NCI-H774 (cell line): ENCODE measurements around the gene CLPTM1.

Experiments
- DNase-seq: peaks from one replicate; lab custom pipeline; 2025; lab: John Stamatoyannopoulos, UW

The CLPTM1 gene

GRCh38 chr19:45011959-45012358 is 56.8 kb downstream of the CLPTM1 start:
- DNase-seq: no peak

- peak; percentile 21 for DNase-seq
Observed at GRCh38 chr19:45016388-45017314, 61.5 kb downstream of the CLPTM1 start.

- no peak for DNase-seq
Observed at GRCh38 chr19:45019187-45019586, 64.0 kb downstream of the CLPTM1 start.

GRCh38 chr19:45020071-45020470 is 64.9 kb downstream of the CLPTM1 start:
- DNase-seq: no peak

GRCh38 chr19:45021971-45022370 is 66.8 kb downstream of the CLPTM1 start:
- no peak for DNase-seq

GRCh38 chr19:45023048-45023447 is 67.9 kb downstream of the CLPTM1 start:
- no peak for DNase-seq

- no peak for DNase-seq
Observed at GRCh38 chr19:45025264-45025663, 70.1 kb downstream of the CLPTM1 start.

GRCh38 chr19:45027371-45027770 is 72.2 kb downstream of the CLPTM1 start:
- no peak for DNase-seq

GRCh38 chr19:45030825-45031224 is 75.6 kb downstream of the CLPTM1 start:
- no peak for DNase-seq

- no peak for DNase-seq
Observed at GRCh38 chr19:45032421-45032820, 77.2 kb downstream of the CLPTM1 start.

GRCh38 chr19:45035755-45036154 is 80.6 kb downstream of the CLPTM1 start:
- DNase-seq: no peak

GRCh38 chr19:45037393-45038169 is 82.4 kb downstream of the CLPTM1 start:
- DNase-seq: no peak

GRCh38 chr19:45038931-45039893 is 84.0 kb downstream of the CLPTM1 start, which contains the start of gene CLASRP:
TSS of gene CLASRP (plus strand) at chr19:45039045. CDS start at chr19:45040213, 1,168 bp downstream.
- DNase-seq: peak; percentile 82

- DNase-seq: no peak
Observed at GRCh38 chr19:45040059-45040771, 85.0 kb downstream of the CLPTM1 start.

GRCh38 chr19:45041125-45041524 is 85.9 kb downstream of the CLPTM1 start:
- DNase-seq: no peak
